ENCODE measurements around the gene WWOX. TPM values are rescaled to one million over a fixed set of nuclear protein-coding genes. Genes with fewer than 3 reads are reported as not detected.

The WWOX gene
- total RNA-seq, 3 donors from 2014 or later, result 11.7 to 18.0 (median 13.8) TPM

GRCh38 chr16:78529881-78530280, 430.4 kb downstream of the WWOX start:
- no peak overlapping the region for H3K4me3 ChIP-seq
- H3K36me3 ChIP-seq (ENCODE audit: low read depth), result no peaks in the 10 kb centered on the region
- H3K4me1 ChIP-seq (ENCODE audit: low read depth), result no peaks in the 10 kb centered on the region
- ATAC-seq (no peak), DNase-seq (no peak)
- intact Hi-C loops (cut with DNase I, micrococcal nuclease), result no loop called here
- no peaks in the 10 kb centered on the region for H3K9me3 ChIP-seq
- no peak for TF ChIP-seq CTCF (IDR thresholded peaks at IDR 0.05)

GRCh38 chr16:78530283-78530682, 430.8 kb downstream of the WWOX start:
- Histone ChIP-seq H3K36me3 (ENCODE audit: low read depth) (no peaks in the 10 kb centered on the region), H3K9me3 (no peaks in the 10 kb centered on the region), H3K4me3 (no peak overlapping the region), H3K4me1 (ENCODE audit: low read depth) (no peaks in the 10 kb centered on the region)
- DNase-seq (no peak), ATAC-seq (no peak)
- intact Hi-C loops (cut with DNase I, micrococcal nuclease), result no loop called here
- no peak for TF ChIP-seq CTCF (IDR thresholded peaks at IDR 0.05)

- no peaks in the 10 kb centered on the region for H3K9me3 ChIP-seq
- H3K36me3 ChIP-seq (ENCODE audit: low read depth), result no peaks in the 10 kb centered on the region
- DNase-seq, result no peak
- no peaks in the 10 kb centered on the region for H3K4me1 ChIP-seq (ENCODE audit: low read depth)
- no peak overlapping the region for H3K4me3 ChIP-seq
- intact Hi-C loops (cut with DNase I, micrococcal nuclease), result no loop called here
- ATAC-seq, result no peak
- no peak for TF ChIP-seq CTCF (IDR thresholded peaks at IDR 0.05)
These were observed 435.6 kb downstream of the WWOX start for GRCh38 chr16:78535098-78535497.

GRCh38 chr16:78537511-78537910, 438.1 kb downstream of the WWOX start:
- ATAC-seq (no peak), DNase-seq (no peak)
- intact Hi-C loops (cut with DNase I, micrococcal nuclease), result no loop called here
- Histone ChIP-seq H3K36me3 (ENCODE audit: low read depth) (no peaks in the 10 kb centered on the region), H3K9me3 (no peaks in the 10 kb centered on the region), H3K4me3 (no peak overlapping the region), H3K4me1 (ENCODE audit: low read depth) (no peaks in the 10 kb centered on the region)
- TF ChIP-seq CTCF (IDR thresholded peaks at IDR 0.05), result no peak

DNA sequence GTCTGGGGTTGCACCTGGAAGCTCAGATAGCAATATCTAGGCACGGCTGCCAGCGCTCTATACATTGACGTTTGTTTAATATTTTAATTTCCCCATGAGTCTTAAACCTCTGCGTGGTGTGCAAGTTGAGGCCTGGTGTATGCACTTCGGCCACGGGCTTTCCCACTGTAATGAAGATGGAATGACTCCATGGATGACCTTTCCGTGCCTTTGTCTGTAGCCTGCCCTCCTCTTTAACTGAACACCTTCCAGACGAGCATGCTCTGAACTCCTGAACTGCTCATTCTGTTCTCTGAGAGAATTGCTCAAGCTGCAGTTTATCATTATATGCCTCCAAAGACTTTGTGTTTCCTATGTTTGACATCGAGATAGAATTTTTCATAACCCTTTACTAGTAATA, 438.8 kb downstream of the WWOX start:
- H3K4me1 ChIP-seq (ENCODE audit: low read depth), result no peaks in the 10 kb centered on the region
- DNase-seq, result no peak
- intact Hi-C loops (cut with DNase I, micrococcal nuclease), result no loop called here
- no peaks in the 10 kb centered on the region for H3K36me3 ChIP-seq (ENCODE audit: low read depth)
- no peak for TF ChIP-seq CTCF (IDR thresholded peaks at IDR 0.05)
- no peaks in the 10 kb centered on the region for H3K9me3 ChIP-seq
- ATAC-seq, result no peak
- no peak overlapping the region for H3K4me3 ChIP-seq

- ATAC-seq, result no peak
- TF ChIP-seq CTCF (IDR thresholded peaks at IDR 0.05), result no peak
- no peaks in the 10 kb centered on the region for H3K4me1 ChIP-seq (ENCODE audit: low read depth)
- H3K4me3 ChIP-seq, result no peak overlapping the region
- no peak for DNase-seq
- no peaks in the 10 kb centered on the region for H3K36me3 ChIP-seq (ENCODE audit: low read depth)
- no peaks in the 10 kb centered on the region for H3K9me3 ChIP-seq
- intact Hi-C loops (cut with DNase I, micrococcal nuclease), result no loop called here
These were observed 439.5 kb downstream of the WWOX start for GRCh38 chr16:78538919-78539318.
